Liver (tissue), 9 donors: ENCODE data around the gene WDR75. TPM values are rescaled to one million over a fixed set of nuclear protein-coding genes. Genes with fewer than 3 reads are reported as not detected.

ENCODE experiments used
- DNase-seq: peaks from one replicate; pipeline ENCODE4 v3.0.0-alpha.2; 2017; ENCODE audit warnings: low spot score
- H3K27ac ChIP-seq, 2 donors: one replicate each; pipeline ENCODE4 v1.7.0; 2013; ENCODE audit warnings: inconsistent platforms in 2 of 2, low read length in 2 of 2, control low read depth in 1 of 2, low read depth in 1 of 2, mild to moderate bottlenecking in 1 of 2
- H3K27me3 ChIP-seq, 4 donors: one replicate each; pipeline versions ENCODE4 v1.6.1 to v1.7.0; 2013; ENCODE audit warnings: low read length in 3 of 4, inconsistent platforms in 1 of 4, mild to moderate bottlenecking in 1 of 4, moderate library complexity in 1 of 4; ENCODE audit not compliant: control insufficient read depth in 4 of 4, insufficient read depth in 4 of 4
- H3K36me3 ChIP-seq, 4 donors: one replicate each; pipeline versions ENCODE4 v1.6.1 to v1.7.0; 2013; ENCODE audit warnings: low read length in 3 of 4, mild to moderate bottlenecking in 3 of 4, low read depth in 1 of 4, moderate library complexity in 1 of 4; ENCODE audit not compliant: control insufficient read depth in 4 of 4, insufficient read depth in 3 of 4
- H3K4me1 ChIP-seq, 4 donors: one replicate each; pipeline versions ENCODE4 v1.6.1 to v1.7.0; 2013; ENCODE audit warnings: low read length in 3 of 4, mild to moderate bottlenecking in 3 of 4, moderate library complexity in 1 of 4; ENCODE audit not compliant: control insufficient read depth in 4 of 4, insufficient read depth in 4 of 4
- H3K4me3 ChIP-seq, 3 donors: one replicate each; pipeline versions ENCODE4 v1.6.1 to v1.7.0; 2013; ENCODE audit warnings: low read length in 3 of 3, control low read depth in 1 of 3, low read depth in 1 of 3, mild to moderate bottlenecking in 1 of 3
- H3K9ac ChIP-seq, 2 donors: one replicate each; pipeline ENCODE4 v1.7.0; 2013; ENCODE audit warnings: low read length in 2 of 2, mild to moderate bottlenecking in 2 of 2, moderate library complexity in 2 of 2, control low read depth in 1 of 2, low read depth in 1 of 2
- H3K9me3 ChIP-seq, 4 donors: one replicate each; pipeline versions ENCODE4 v1.6.1 to v1.7.0; 2013; ENCODE audit warnings: low read length in 3 of 4; ENCODE audit not compliant: control insufficient read depth in 4 of 4
- ATF3 ChIP-seq: IDR thresholded peaks from 2 replicates; pipeline ENCODE4 v1.6.1; 2016; ENCODE audit warnings: antibody characterized with exemption
- CTCF ChIP-seq: fragments of 150-350 bp; IDR thresholded peaks from 2 replicates; pipeline ENCODE4 v1.5.1; 2017; ENCODE audit warnings: improper control_type of control experiment, low read depth, low read length; ENCODE audit not compliant: missing input control
- EGR1 ChIP-seq, 2 donors: IDR thresholded peaks; 2 replicates each; pipeline ENCODE4 v1.6.1; 2016 to 2018; ENCODE audit warnings: antibody characterized with exemption in 2 of 2, low read depth in 2 of 2
- FOXA1 ChIP-seq: IDR thresholded peaks from 2 replicates; pipeline ENCODE4 v1.6.1; 2016; ENCODE audit warnings: antibody characterized with exemption
- FOXA2 ChIP-seq: IDR thresholded peaks from 2 replicates; pipeline ENCODE4 v1.6.1; 2016; ENCODE audit warnings: antibody characterized with exemption
- GABPA ChIP-seq, 2 donors: IDR thresholded peaks in 1 of 2; conservative IDR thresholded peaks in 1 of 2; 2 replicates each; pipeline ENCODE4 v1.6.1; 2016; ENCODE audit warnings: antibody characterized with exemption in 2 of 2, mild to moderate bottlenecking in 1 of 2, moderate library complexity in 1 of 2
- HNF4A ChIP-seq, 2 donors: conservative IDR thresholded peaks; 2 replicates each; pipeline ENCODE4 v1.6.1; 2016; ENCODE audit warnings: antibody characterized with exemption in 2 of 2, mild to moderate bottlenecking in 2 of 2
- HNF4G ChIP-seq: IDR thresholded peaks from 2 replicates; pipeline ENCODE4 v1.6.1; 2016; ENCODE audit warnings: antibody characterized with exemption
- JUND ChIP-seq, 2 donors: IDR thresholded peaks; 2 replicates each; pipeline ENCODE4 v1.6.1; 2016; ENCODE audit warnings: antibody characterized with exemption in 2 of 2
- MAX ChIP-seq: IDR thresholded peaks from 2 replicates; pipeline ENCODE4 v1.6.1; 2016; ENCODE audit warnings: antibody characterized with exemption
- NR2F2 ChIP-seq: IDR thresholded peaks from 2 replicates; pipeline ENCODE4 v1.6.1; 2016; ENCODE audit warnings: antibody characterized with exemption
- RAD21 ChIP-seq, 2 donors: IDR thresholded peaks; 2 replicates each; pipeline ENCODE4 v1.6.1; 2016; ENCODE audit warnings: antibody characterized with exemption in 2 of 2, mild to moderate bottlenecking in 2 of 2
- REST ChIP-seq: IDR thresholded peaks from 2 replicates; pipeline ENCODE4 v1.6.1; 2016; ENCODE audit warnings: antibody characterized with exemption, mild to moderate bottlenecking
- RXRA ChIP-seq, 2 donors: IDR thresholded peaks; 2 replicates each; pipeline ENCODE4 v1.6.1; 2017 to 2018; ENCODE audit warnings: antibody characterized with exemption in 2 of 2, mild to moderate bottlenecking in 1 of 2
- SP1 ChIP-seq: IDR thresholded peaks from 2 replicates; pipeline ENCODE4 v1.6.1; 2018; ENCODE audit warnings: antibody characterized with exemption, mild to moderate bottlenecking
- TAF1 ChIP-seq: conservative IDR thresholded peaks from 2 replicates; pipeline ENCODE4 v1.6.1; 2016; ENCODE audit warnings: antibody characterized with exemption, mild to moderate bottlenecking
- YY1 ChIP-seq: IDR thresholded peaks from 2 replicates; pipeline ENCODE4 v1.6.1; 2016; ENCODE audit warnings: antibody characterized with exemption, mild to moderate bottlenecking
- ZBTB33 ChIP-seq: IDR thresholded peaks from 2 replicates; pipeline ENCODE4 v1.6.1; 2016; ENCODE audit warnings: antibody characterized with exemption
- WGBS: extraction: QIAGEN DNeasy Blood & Tissue Kit; methylation state at CpG from one replicate; pipeline ENCODE4 v1.1.7; 2013; 5-methylcytosine and 5-hydroxymethylcytosine counted together
- polyA plus RNA-seq, 2 donors: library from polyadenylated mRNA; stranded (reverse) in 1 of 2; unstranded in 1 of 2; fragments of 200-250 nt in 1 of 2; fragments of >200 nt in 1 of 2; fragmentation: Nextera tagmentation in 1 of 2; extraction: Ambion mirVana in 1 of 2; gene quantifications; one replicate each; pipeline versions ENCODE4 v1.2.1 to v1.2.3, GENCODE V29; 2013 to 2015
- total RNA-seq, 2 donors: library from RNA; depleted of rRNA; stranded (reverse); fragments of >200 nt; gene quantifications; one replicate each; pipeline ENCODE4 v1.2.3, GENCODE V29; 2014
- donor health status: healthy.
- donor health status: healthy.
- donor health status: healthy.
- donor health status: healthy.
- donor health status: healthy.

WDR75 gene
- total and polyA plus RNA-seq, 4 donors: 7.9 to 24.5 (median 15.1) TPM

GRCh38 chr2:189488008-189488310 lies 46.7 kb downstream of the WDR75 start:
- Histone ChIP-seq H3K9ac (no peak overlapping the region), H3K27me3 (no peaks in the 10 kb centered on the region), H3K27ac (no peak overlapping the region), H3K4me3 (no peak overlapping the region), H3K9me3 (no peaks in the 10 kb centered on the region), H3K36me3 (no peaks in the 10 kb centered on the region), H3K4me1 (peaks cover 2 to 8% (median 7%) of the 10 kb centered on the region in 4 donors)
- no peak for DNase-seq
- WGBS: 20% methylated on average over 1 of the region's 1 CpG
- TF ChIP-seq CTCF: no peak
- TF ChIP-seq YY1: no peak
- no peak for TF ChIP-seq HNF4A (conservative IDR thresholded peaks at IDR 0.05)
- TF ChIP-seq EGR1 (IDR thresholded peaks at IDR 0.05; ENCODE audit: low read depth in 2 of 2): no peak
- TF ChIP-seq ZBTB33: no peak
- no peak for TF ChIP-seq GABPA (IDR thresholded peaks at IDR 0.05 in 1 of 2, conservative IDR thresholded peaks at IDR 0.05 in 1 of 2)
- TF ChIP-seq NR2F2: no peak
- no peak for TF ChIP-seq RAD21 (IDR thresholded peaks at IDR 0.05)
- TF ChIP-seq HNF4G: no peak
- no peak for TF ChIP-seq JUND (IDR thresholded peaks at IDR 0.05)
- TF ChIP-seq SP1: no peak

- Histone ChIP-seq H3K4me3 (no peak overlapping the region), H3K4me1 (peaks cover 0 to 2% (median 0%) of the 10 kb centered on the region in 4 donors), H3K27me3 (no peaks in the 10 kb centered on the region), H3K36me3 (no peaks in the 10 kb centered on the region), H3K27ac (no peak overlapping the region), H3K9ac (no peak overlapping the region), H3K9me3 (no peaks in the 10 kb centered on the region)
- WGBS: 97% methylated on average over 4 of the region's 4 CpGs
- DNase-seq: no peak
- TF ChIP-seq ZBTB33: no peak
- TF ChIP-seq ATF3: no peak
- TF ChIP-seq JUND (IDR thresholded peaks at IDR 0.05): no peak
- TF ChIP-seq GABPA (IDR thresholded peaks at IDR 0.05 in 1 of 2, conservative IDR thresholded peaks at IDR 0.05 in 1 of 2): no peak
- TF ChIP-seq RAD21 (IDR thresholded peaks at IDR 0.05): no peak
- no peak for TF ChIP-seq TAF1
- TF ChIP-seq SP1: no peak
- TF ChIP-seq RXRA (IDR thresholded peaks at IDR 0.05): no peak
- TF ChIP-seq FOXA2: no peak
- TF ChIP-seq MAX: no peak
- no peak for TF ChIP-seq NR2F2
- TF ChIP-seq HNF4A (conservative IDR thresholded peaks at IDR 0.05): no peak
- no peak for TF ChIP-seq FOXA1
- TF ChIP-seq YY1: no peak
- TF ChIP-seq EGR1 (IDR thresholded peaks at IDR 0.05; ENCODE audit: low read depth in 2 of 2): no peak
- TF ChIP-seq REST: no peak
- no peak for TF ChIP-seq HNF4G
- no peak for TF ChIP-seq CTCF
These were observed 51.2 kb downstream of the WDR75 start for GRCh38 chr2:189492451-189492850.
